ENCODE results near the gene CPLX1. TPM values are rescaled to one million over a fixed set of nuclear protein-coding genes. Genes with fewer than 3 reads are reported as not detected.
A peak's percentile ranks its signal among the peaks of the same experiment; 100 is the strongest.

The CPLX1 gene
- total RNA-seq, 1 donor = not detected

DNA sequence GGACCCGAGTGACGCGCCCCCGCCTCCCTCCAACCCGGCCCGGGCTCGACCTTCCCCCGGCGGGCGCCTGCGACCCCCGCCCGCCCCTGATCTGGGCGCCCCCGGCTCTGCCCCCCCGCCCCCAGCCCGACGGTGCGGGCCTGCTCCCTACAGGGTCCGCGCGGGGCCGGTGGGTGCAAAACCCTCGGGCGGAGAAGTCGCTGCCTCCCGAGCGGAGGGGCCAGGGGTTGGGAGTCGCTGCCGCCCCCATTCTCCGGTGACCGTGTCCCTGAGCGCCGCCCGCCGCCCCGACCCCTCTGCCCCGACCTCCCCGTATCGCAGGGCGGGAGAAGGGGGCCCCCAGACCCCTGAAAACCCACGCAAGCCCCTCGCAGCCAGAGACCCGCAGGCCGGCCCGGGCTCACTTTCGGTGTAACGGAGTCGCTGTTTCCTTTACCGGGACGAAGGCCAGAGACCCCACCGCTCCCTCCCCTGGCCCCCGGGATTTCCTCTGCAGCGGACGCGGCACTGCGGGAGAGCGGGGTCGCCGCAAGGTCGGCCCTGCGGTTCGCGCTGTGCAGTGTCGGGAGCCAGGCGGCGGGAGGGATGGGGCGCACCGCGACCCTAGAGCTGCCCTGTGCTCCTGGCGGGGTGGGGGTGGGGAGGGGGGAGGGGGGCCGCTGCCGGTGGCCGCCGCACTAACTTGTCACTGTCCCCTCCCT lies 729 bp upstream of the CPLX1 start:
- TF ChIP-seq, protein P1, sequence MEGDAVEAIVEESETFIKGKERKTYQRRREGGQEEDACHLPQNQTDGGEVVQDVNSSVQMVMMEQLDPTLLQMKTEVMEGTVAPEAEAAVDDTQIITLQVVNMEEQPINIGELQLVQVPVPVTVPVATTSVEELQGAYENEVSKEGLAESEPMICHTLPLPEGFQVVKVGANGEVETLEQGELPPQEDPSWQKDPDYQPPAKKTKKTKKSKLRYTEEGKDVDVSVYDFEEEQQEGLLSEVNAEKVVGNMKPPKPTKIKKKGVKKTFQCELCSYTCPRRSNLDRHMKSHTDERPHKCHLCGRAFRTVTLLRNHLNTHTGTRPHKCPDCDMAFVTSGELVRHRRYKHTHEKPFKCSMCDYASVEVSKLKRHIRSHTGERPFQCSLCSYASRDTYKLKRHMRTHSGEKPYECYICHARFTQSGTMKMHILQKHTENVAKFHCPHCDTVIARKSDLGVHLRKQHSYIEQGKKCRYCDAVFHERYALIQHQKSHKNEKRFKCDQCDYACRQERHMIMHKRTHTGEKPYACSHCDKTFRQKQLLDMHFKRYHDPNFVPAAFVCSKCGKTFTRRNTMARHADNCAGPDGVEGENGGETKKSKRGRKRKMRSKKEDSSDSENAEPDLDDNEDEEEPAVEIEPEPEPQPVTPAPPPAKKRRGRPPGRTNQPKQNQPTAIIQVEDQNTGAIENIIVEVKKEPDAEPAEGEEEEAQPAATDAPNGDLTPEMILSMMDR (IDR thresholded peaks at IDR 0.05; ENCODE audit: extremely low read depth, low read depth, low read length) = no peak
- Histone ChIP-seq H2AFZ (ENCODE audit: low read length) (no peak overlapping the region), H3K4me3 (ENCODE audit: insufficient read depth, low read length) (no peak overlapping the region), H3K27ac (ENCODE audit: low read depth, low read length) (no peak overlapping the region), H3K4me1 (ENCODE audit: insufficient read depth, low read length) (no peaks in the 10 kb centered on the region), H3K4me2 (ENCODE audit: insufficient read depth, low read length) (no peak overlapping the region), H3K36me3 (ENCODE audit: insufficient read depth, low read length) (no peaks in the 10 kb centered on the region), H4K20me1 (ENCODE audit: insufficient read depth, low read length) (no peaks in the 10 kb centered on the region), H3K9me3 (ENCODE audit: low read depth, low read length) (no peaks in the 10 kb centered on the region), H3K79me2 (ENCODE audit: insufficient read depth, low read length) (no peaks in the 10 kb centered on the region), H3K27me3 (ENCODE audit: insufficient read depth, low read length) (peaks cover 54% of the 10 kb centered on the region)
- peak; percentile 81 for DNase-seq (ENCODE audit: insufficient read length, low spot score, missing footprints)

DNA sequence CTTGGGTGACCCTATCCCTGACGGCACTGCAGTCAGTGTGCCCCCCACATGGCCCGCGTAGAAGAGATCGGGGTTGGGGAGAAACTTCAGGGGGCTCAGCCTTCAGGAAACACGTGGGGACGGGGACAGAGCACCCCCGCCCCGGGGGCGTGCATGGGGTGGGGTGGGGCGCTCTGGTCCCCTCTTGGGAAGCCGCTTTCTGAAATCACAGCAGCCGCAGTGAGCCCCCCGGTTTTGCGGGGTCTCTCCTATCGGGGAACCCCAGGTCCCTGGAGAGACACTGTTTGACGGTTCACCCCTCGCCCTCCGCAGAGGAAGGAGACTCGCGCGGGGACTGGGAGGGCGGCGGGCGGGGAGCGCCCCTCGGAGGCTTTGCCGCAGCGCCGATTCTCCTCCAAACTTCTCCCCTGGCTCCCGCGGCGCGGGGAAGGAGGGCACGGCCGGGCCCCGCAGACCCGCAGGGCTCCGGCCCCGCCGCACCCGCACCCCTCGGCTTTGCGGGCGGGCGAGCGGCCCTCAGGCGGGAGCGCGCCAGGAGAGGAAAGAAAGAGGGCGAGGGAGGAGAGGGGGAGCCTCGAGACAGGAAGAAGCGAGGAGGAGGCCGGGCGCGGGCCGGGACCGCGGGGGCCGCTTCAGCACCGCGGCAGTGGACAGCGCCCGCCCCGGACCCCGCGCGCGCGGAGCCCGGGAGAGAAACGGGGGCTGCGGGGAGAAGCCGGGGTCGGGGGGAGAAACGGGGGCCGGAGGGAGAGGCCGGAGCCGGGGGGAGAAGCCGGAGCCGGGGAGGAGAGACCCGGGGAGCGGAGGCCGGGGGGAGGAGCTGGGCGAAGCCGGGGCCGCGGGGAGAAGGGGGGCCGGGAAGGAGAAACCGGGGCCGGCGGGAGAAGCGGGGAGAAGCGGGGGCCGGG lies 612 bp downstream of the CPLX1 start:
- Histone ChIP-seq H3K27ac (ENCODE audit: low read depth, low read length) (no peak overlapping the region), H3K4me2 (ENCODE audit: insufficient read depth, low read length) (no peak overlapping the region), H3K4me3 (ENCODE audit: insufficient read depth, low read length) (no peak overlapping the region), H2AFZ (ENCODE audit: low read length) (no peak overlapping the region), H3K27me3 (ENCODE audit: insufficient read depth, low read length) (peaks cover 55% of the 10 kb centered on the region), H3K9me3 (ENCODE audit: low read depth, low read length) (no peaks in the 10 kb centered on the region), H3K79me2 (ENCODE audit: insufficient read depth, low read length) (no peaks in the 10 kb centered on the region), H3K36me3 (ENCODE audit: insufficient read depth, low read length) (no peaks in the 10 kb centered on the region), H3K4me1 (ENCODE audit: insufficient read depth, low read length) (no peaks in the 10 kb centered on the region), H4K20me1 (ENCODE audit: insufficient read depth, low read length) (no peaks in the 10 kb centered on the region)
- peak; percentile 97 for DNase-seq (ENCODE audit: insufficient read length, low spot score, missing footprints)
- TF ChIP-seq, protein P1 (IDR thresholded peaks at IDR 0.05; ENCODE audit: extremely low read depth, low read depth, low read length) = no peak

DNA sequence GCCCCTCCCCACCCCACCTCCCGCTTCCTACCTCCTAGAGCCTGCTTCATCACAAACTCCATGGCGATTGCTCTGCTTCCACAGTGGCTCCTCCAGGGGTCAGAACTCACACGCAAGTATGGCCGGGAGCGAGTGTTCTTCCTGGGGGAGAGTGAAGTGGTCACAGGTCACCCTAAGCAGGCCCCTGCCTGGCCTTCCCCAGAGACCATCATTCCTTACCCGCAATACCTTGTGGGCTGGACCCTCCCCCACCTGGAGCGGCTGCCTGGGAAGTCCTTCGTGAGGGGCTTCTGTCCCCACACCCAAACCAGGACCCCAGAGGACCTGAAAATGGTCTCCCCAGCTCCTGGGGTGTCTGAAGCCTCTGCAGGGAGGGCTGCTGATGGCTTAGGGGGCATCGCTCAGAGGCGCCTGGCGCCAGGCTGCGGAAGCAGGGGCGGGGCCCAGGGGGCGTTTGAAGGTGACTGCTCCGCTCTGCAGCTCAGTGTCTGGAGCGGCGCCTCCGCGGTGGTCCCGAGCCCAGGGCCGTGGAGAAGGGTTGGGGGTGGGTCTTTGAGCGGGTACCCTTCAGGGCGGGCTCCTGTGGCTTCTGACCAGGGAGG lies 1.4 kb downstream of the CPLX1 start:
- no peak overlapping the region for H3K27ac ChIP-seq (ENCODE audit: low read depth, low read length)
- peaks cover 55% of the 10 kb centered on the region for H3K27me3 ChIP-seq (ENCODE audit: insufficient read depth, low read length)
- no peak overlapping the region for H2AFZ ChIP-seq (ENCODE audit: low read length)
- no peaks in the 10 kb centered on the region for H3K4me1 ChIP-seq (ENCODE audit: insufficient read depth, low read length)
- no peak overlapping the region for H3K4me3 ChIP-seq (ENCODE audit: insufficient read depth, low read length)
- peaks cover 3% of the 10 kb centered on the region for H3K9me3 ChIP-seq (ENCODE audit: low read depth, low read length)
- no peaks in the 10 kb centered on the region for H3K36me3 ChIP-seq (ENCODE audit: insufficient read depth, low read length)
- TF ChIP-seq, protein P1 (IDR thresholded peaks at IDR 0.05; ENCODE audit: extremely low read depth, low read depth, low read length) = no peak
- H4K20me1 ChIP-seq (ENCODE audit: insufficient read depth, low read length) = no peaks in the 10 kb centered on the region
- peak; percentile 88 for DNase-seq (ENCODE audit: insufficient read length, low spot score, missing footprints)
- H3K79me2 ChIP-seq (ENCODE audit: insufficient read depth, low read length) = no peaks in the 10 kb centered on the region
- no peak overlapping the region for H3K4me2 ChIP-seq (ENCODE audit: insufficient read depth, low read length)

All from osteoblast (primary cell).